ENCODE data around the gene STX18. TPM values are rescaled to one million over a fixed set of nuclear protein-coding genes. Genes with fewer than 3 reads are reported as not detected.

STX18 gene
- total and polyA plus RNA-seq, 2 donors (not counting 3 experiments of a cell fraction or from before 2014, with no cell fraction given): 30.7 to 31.2 TPM

GRCh38 chr4:4490816-4491215 lies 51.0 kb downstream of the STX18 start:
- Histone ChIP-seq H3K79me2 (ENCODE audit: control insufficient read depth, insufficient read depth, low read length) (peaks cover 4% of the 10 kb centered on the region), H2AFZ (ENCODE audit: low read depth, low read length) (no peak overlapping the region), H3K9ac (replicated peaks; ENCODE audit: extremely low read depth, insufficient read depth, low read length) (no peak overlapping the region), H3K9me3 (replicated peaks; ENCODE audit: control insufficient read depth, insufficient read depth, low read length) (no peaks in the 10 kb centered on the region), H3K27me3 (ENCODE audit: control insufficient read depth in 2 of 2, insufficient read depth in 2 of 2, low read length in 2 of 2) (no peaks in the 10 kb centered on the region), H3K27ac (ENCODE audit: insufficient read depth, low read depth, low read length) (no peak overlapping the region), H3K4me1 (ENCODE audit: control insufficient read depth, extremely low read depth, insufficient read depth, low read length) (peaks cover 14% of the 10 kb centered on the region), H3K36me3 (ENCODE audit: control insufficient read depth in 2 of 2, extremely low read depth in 1 of 2, insufficient read depth in 2 of 2, low read length in 2 of 2) (no peaks in the 10 kb centered on the region), H3K4me2 (ENCODE audit: insufficient read depth, low read length) (no peak overlapping the region), H4K20me1 (replicated peaks; ENCODE audit: control insufficient read depth, extremely low read depth, insufficient read depth, low read length) (peaks cover 2% of the 10 kb centered on the region), H3K4me3 (replicated peaks in 1 of 3; ENCODE audit: insufficient read depth in 1 of 3, low read depth in 1 of 3, low read length in 3 of 3) (no peak overlapping the region), H3K9me1 (replicated peaks; ENCODE audit: control insufficient read depth, extremely low read depth, insufficient read depth, low read length) (no peaks in the 10 kb centered on the region)
- dilution Hi-C loops (cut with MboI; ENCODE audit: extremely low pct_ligation_motif_present, low sequenced_read_pairs) (no loop called here), intact Hi-C loops (cut with micrococcal nuclease) (no loop called here)
- ChIA-PET CTCF (interaction anchor here (1.3 to 3.3 kb wide), 2 partner anchors 11 to 389 kb away, joined by 3 to 34 read pairs; no protein-coding TSS in a partner anchor), POLR2A (no interaction called here)
- TF ChIP-seq POLR2AphosphoS5 (IDR thresholded peaks at IDR 0.05; ENCODE audit: insufficient read depth, low read depth, low read length) (no peak), EZH2 (IDR thresholded peaks at IDR 0.05; ENCODE audit: borderline replicate concordance, low read depth, low read length, severe bottlenecking) (no peak), MYC (IDR thresholded peaks at IDR 0.05; ENCODE audit: low read depth, low read length) (no peak)
- no TSS peak for BruUV-seq (replicated peaks)
- DNase-seq (ENCODE audit: low read depth, low spot score): no peak
- no peak for FAIRE-seq

GRCh38 chr4:4490041-4490440 lies 51.8 kb downstream of the STX18 start:
- DNase-seq (ENCODE audit: low read depth, low spot score) (no peak), FAIRE-seq (no peak)
- no peaks in the 10 kb centered on the region for H3K9me1 ChIP-seq (replicated peaks; ENCODE audit: control insufficient read depth, extremely low read depth, insufficient read depth, low read length)
- H3K27me3 ChIP-seq (ENCODE audit: control insufficient read depth in 2 of 2, insufficient read depth in 2 of 2, low read length in 2 of 2): no peaks in the 10 kb centered on the region
- POLR2A ChIA-PET: no interaction called here
- no TSS peak for BruUV-seq (replicated peaks)
- no peak overlapping the region for H3K27ac ChIP-seq (ENCODE audit: insufficient read depth, low read depth, low read length)
- H3K36me3 ChIP-seq (ENCODE audit: control insufficient read depth in 2 of 2, extremely low read depth in 1 of 2, insufficient read depth in 2 of 2, low read length in 2 of 2): no peaks in the 10 kb centered on the region
- no peak overlapping the region for H3K9ac ChIP-seq (replicated peaks; ENCODE audit: extremely low read depth, insufficient read depth, low read length)
- TF ChIP-seq, protein P1, sequence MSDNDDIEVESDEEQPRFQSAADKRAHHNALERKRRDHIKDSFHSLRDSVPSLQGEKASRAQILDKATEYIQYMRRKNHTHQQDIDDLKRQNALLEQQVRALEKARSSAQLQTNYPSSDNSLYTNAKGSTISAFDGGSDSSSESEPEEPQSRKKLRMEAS (IDR thresholded peaks at IDR 0.05; ENCODE audit: insufficient read depth, insufficient read length): no peak
- TF ChIP-seq GATA2 (IDR thresholded peaks at IDR 0.05; ENCODE audit: insufficient read depth, insufficient read length, low read depth, low read length) (no peak), POLR2AphosphoS5 (IDR thresholded peaks at IDR 0.05; ENCODE audit: insufficient read depth, low read depth, low read length) (no peak), JUN (IDR thresholded peaks at IDR 0.05; ENCODE audit: borderline replicate concordance, insufficient read depth, insufficient read length, low read depth) (no peak), FOS (IDR thresholded peaks at IDR 0.05; ENCODE audit: borderline replicate concordance, insufficient read depth, low read length) (no peak), MYC (IDR thresholded peaks at IDR 0.05; ENCODE audit: low read depth, low read length) (no peak)
- CTCF ChIA-PET: interaction anchor here (1.0 to 3.4 kb wide), 4 partner anchors 9 to 390 kb away, joined by 3 to 34 read pairs (median 12); no protein-coding TSS in a partner anchor
- H4K20me1 ChIP-seq (replicated peaks; ENCODE audit: control insufficient read depth, extremely low read depth, insufficient read depth, low read length): peaks cover 2% of the 10 kb centered on the region
- H2AFZ ChIP-seq (ENCODE audit: low read depth, low read length): no peak overlapping the region
- H3K4me1 ChIP-seq (ENCODE audit: control insufficient read depth, extremely low read depth, insufficient read depth, low read length): peaks cover 14% of the 10 kb centered on the region
- intact Hi-C loops (cut with micrococcal nuclease): no loop called here
- no peak overlapping the region for H3K4me3 ChIP-seq (replicated peaks in 1 of 3; ENCODE audit: insufficient read depth in 1 of 3, low read depth in 1 of 3, low read length in 3 of 3)
- dilution Hi-C loops (cut with MboI; ENCODE audit: extremely low pct_ligation_motif_present, low sequenced_read_pairs): no loop called here
- no peak overlapping the region for H3K4me2 ChIP-seq (ENCODE audit: insufficient read depth, low read length)
- H3K9me3 ChIP-seq (replicated peaks; ENCODE audit: control insufficient read depth, insufficient read depth, low read length): no peaks in the 10 kb centered on the region
- peaks cover 10% of the 10 kb centered on the region for H3K79me2 ChIP-seq (ENCODE audit: control insufficient read depth, insufficient read depth, low read length)
